ENCODE results near the gene PRUNE2. TPM values are rescaled to one million over a fixed set of nuclear protein-coding genes. Genes with fewer than 3 reads are reported as not detected.

Gene PRUNE2
- total RNA-seq, 4 donors from 2014 or later = 3.7 to 7.8 (median 4.9) TPM

- no peaks in the 10 kb centered on the region for H3K9me3 ChIP-seq
- H3K27ac ChIP-seq = no peak overlapping the region
- intact Hi-C loops (cut with DNase I) = no loop called here
- no peaks in the 10 kb centered on the region for H3K27me3 ChIP-seq
- no peak overlapping the region for H3K4me3 ChIP-seq (replicated peaks in 1 of 3)
- DNase-seq = no peak
- TF ChIP-seq POLR2A (IDR thresholded peaks at IDR 0.05) = no peak
- TF ChIP-seq, protein P1, sequence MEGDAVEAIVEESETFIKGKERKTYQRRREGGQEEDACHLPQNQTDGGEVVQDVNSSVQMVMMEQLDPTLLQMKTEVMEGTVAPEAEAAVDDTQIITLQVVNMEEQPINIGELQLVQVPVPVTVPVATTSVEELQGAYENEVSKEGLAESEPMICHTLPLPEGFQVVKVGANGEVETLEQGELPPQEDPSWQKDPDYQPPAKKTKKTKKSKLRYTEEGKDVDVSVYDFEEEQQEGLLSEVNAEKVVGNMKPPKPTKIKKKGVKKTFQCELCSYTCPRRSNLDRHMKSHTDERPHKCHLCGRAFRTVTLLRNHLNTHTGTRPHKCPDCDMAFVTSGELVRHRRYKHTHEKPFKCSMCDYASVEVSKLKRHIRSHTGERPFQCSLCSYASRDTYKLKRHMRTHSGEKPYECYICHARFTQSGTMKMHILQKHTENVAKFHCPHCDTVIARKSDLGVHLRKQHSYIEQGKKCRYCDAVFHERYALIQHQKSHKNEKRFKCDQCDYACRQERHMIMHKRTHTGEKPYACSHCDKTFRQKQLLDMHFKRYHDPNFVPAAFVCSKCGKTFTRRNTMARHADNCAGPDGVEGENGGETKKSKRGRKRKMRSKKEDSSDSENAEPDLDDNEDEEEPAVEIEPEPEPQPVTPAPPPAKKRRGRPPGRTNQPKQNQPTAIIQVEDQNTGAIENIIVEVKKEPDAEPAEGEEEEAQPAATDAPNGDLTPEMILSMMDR (IDR thresholded peaks at IDR 0.05) = no peak
- H3K4me1 ChIP-seq = no peaks in the 10 kb centered on the region
- WGBS, 2 donors = 83 to 85% methylated on average over 4 of the region's 4 CpGs
- no peaks in the 10 kb centered on the region for H3K36me3 ChIP-seq
Observed at GRCh38 chr9:76700916-76701315, 205.0 kb downstream of the PRUNE2 start.

DNA sequence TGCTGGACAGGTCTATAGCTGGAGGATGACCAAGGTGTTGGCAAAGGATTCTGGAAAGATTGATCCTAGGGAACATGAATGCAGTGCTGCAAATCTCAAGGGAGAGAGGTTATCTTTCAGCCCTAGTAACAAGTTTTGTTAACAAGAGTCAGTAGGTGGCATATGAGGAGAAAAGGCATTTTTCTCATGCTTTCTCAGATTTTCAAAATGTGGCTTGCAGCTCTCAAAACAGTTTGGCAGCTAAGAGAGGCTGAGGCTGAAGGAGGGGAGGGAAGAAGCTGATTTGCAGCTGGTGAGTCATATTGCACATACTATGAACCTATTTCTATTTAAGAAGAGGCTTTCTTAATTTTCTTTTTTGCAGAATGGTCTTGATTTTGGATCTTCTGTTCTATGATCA lies 205.9 kb downstream of the PRUNE2 start:
- no peaks in the 10 kb centered on the region for H3K9me3 ChIP-seq
- no peak overlapping the region for H3K27ac ChIP-seq
- H3K4me3 ChIP-seq (replicated peaks in 1 of 3) = no peak overlapping the region
- H3K36me3 ChIP-seq = no peaks in the 10 kb centered on the region
- H3K27me3 ChIP-seq = no peaks in the 10 kb centered on the region
- no peaks in the 10 kb centered on the region for H3K4me1 ChIP-seq
- TF ChIP-seq, protein P1 (IDR thresholded peaks at IDR 0.05) = no peak
- no peak for TF ChIP-seq POLR2A (IDR thresholded peaks at IDR 0.05)
- no peak for DNase-seq
- intact Hi-C loops (cut with DNase I) = no loop called here

GRCh38 chr9:76697554-76697953 lies 208.4 kb downstream of the PRUNE2 start:
- TF ChIP-seq, protein P1 (IDR thresholded peaks at IDR 0.05) = no peak
- TF ChIP-seq POLR2A (IDR thresholded peaks at IDR 0.05) = no peak
- H3K36me3 ChIP-seq = no peaks in the 10 kb centered on the region
- no peaks in the 10 kb centered on the region for H3K27me3 ChIP-seq
- no peaks in the 10 kb centered on the region for H3K9me3 ChIP-seq
- DNase-seq = no peak
- H3K4me1 ChIP-seq = no peaks in the 10 kb centered on the region
- WGBS, 2 donors = 29 to 47% methylated on average over 2 of the region's 2 CpGs
- H3K27ac ChIP-seq = no peak overlapping the region
- no peak overlapping the region for H3K4me3 ChIP-seq (replicated peaks in 1 of 3)
- intact Hi-C loops (cut with DNase I) = no loop called here

GRCh38 chr9:76697081-76697480 lies 208.8 kb downstream of the PRUNE2 start:
- no peak for DNase-seq
- Histone ChIP-seq H3K27me3 (peaks cover 2% of the 10 kb centered on the region), H3K27ac (no peak overlapping the region), H3K4me3 (replicated peaks in 1 of 3) (no peak overlapping the region), H3K9me3 (no peaks in the 10 kb centered on the region), H3K4me1 (no peaks in the 10 kb centered on the region), H3K36me3 (no peaks in the 10 kb centered on the region)
- TF ChIP-seq POLR2A (IDR thresholded peaks at IDR 0.05) = no peak
- TF ChIP-seq, protein P1 (IDR thresholded peaks at IDR 0.05) = no peak
- WGBS, 2 donors = 76 to 79% methylated on average over 5 of the region's 5 CpGs
- intact Hi-C loops (cut with DNase I) = no loop called here

GRCh38 chr9:76693912-76694311 lies 212.0 kb downstream of the PRUNE2 start:
- Histone ChIP-seq H3K27ac (no peak overlapping the region), H3K9me3 (no peaks in the 10 kb centered on the region), H3K27me3 (peaks cover 4% of the 10 kb centered on the region), H3K4me3 (replicated peaks in 1 of 3) (no peak overlapping the region), H3K36me3 (no peaks in the 10 kb centered on the region), H3K4me1 (peaks cover 0 to 2% of the 10 kb centered on the region in 2 donors)
- no peak for TF ChIP-seq POLR2A (IDR thresholded peaks at IDR 0.05)
- TF ChIP-seq, protein P1 (IDR thresholded peaks at IDR 0.05) = no peak
- 83 to 92% methylated on average over 5 of the region's 5 CpGs for whole genome bisulfite sequencing, 2 donors
- DNase-seq = no peak
- intact Hi-C loops (cut with DNase I) = no loop called here
